ENCODE data around the gene SEMA5A.

Gene SEMA5A

GRCh38 chr5:9335269-9335668 is 210.6 kb downstream of the SEMA5A start (continued):
- TF ChIP-seq PRDM10 (tag by site-specific recombination; IDR thresholded peaks at IDR 0.05): no peak
- TF ChIP-seq ZSCAN18 (tag by site-specific recombination; IDR thresholded peaks at IDR 0.05): no peak
- TF ChIP-seq YY2 (tag by site-specific recombination; IDR thresholded peaks at IDR 0.05): no peak
- TF ChIP-seq OVOL3 (tag by site-specific recombination; IDR thresholded peaks at IDR 0.05): no peak
- no peak for TF ChIP-seq ZNF624 (tag by site-specific recombination; IDR thresholded peaks at IDR 0.05)
- TF ChIP-seq ZNF549 (tag by site-specific recombination; IDR thresholded peaks at IDR 0.05): no peak
- no peak for TF ChIP-seq ZSCAN5A (tag by site-specific recombination; IDR thresholded peaks at IDR 0.05)
- no peak for TF ChIP-seq ZNF24 (tag by site-specific recombination; IDR thresholded peaks at IDR 0.05)
- TF ChIP-seq ZNF394 (tag by site-specific recombination; IDR thresholded peaks at IDR 0.05; ENCODE audit: borderline replicate concordance): no peak

GRCh38 chr5:9332026-9332425 is 213.8 kb downstream of the SEMA5A start:
- Histone ChIP-seq H3K4me3 (ENCODE audit: low read depth, low read length) (no peak overlapping the region), H3K36me3 (ENCODE audit: control insufficient read depth in 2 of 2, insufficient read depth in 1 of 2, low read length in 2 of 2) (no peaks in the 10 kb centered on the region), H3K4me1 (ENCODE audit: control insufficient read depth, insufficient read depth, low read length) (peaks cover 10% of the 10 kb centered on the region), H3K27ac (ENCODE audit: extremely low read depth, low read depth, low read length) (no peak overlapping the region), H3K9me3 (ENCODE audit: control insufficient read depth, insufficient read depth, low read depth, low read length) (no peaks in the 10 kb centered on the region)
- ChIA-PET CTCF (no interaction called here), POLR2A (no interaction called here)
- TF ChIP-seq ZNF510 (tag by site-specific recombination; IDR thresholded peaks at IDR 0.05; ENCODE audit: insufficient replicate concordance) (no peak), ZNF791 (tag by site-specific recombination; IDR thresholded peaks at IDR 0.05) (no peak), ZNF701 (tag by site-specific recombination; IDR thresholded peaks at IDR 0.05) (no peak), ZNF830 (tag by site-specific recombination; IDR thresholded peaks at IDR 0.05; ENCODE audit: low read depth) (no peak), PBX3 (CRISPR knock-in tag; IDR thresholded peaks at IDR 0.05) (no peak), KLF9 (tag by site-specific recombination; IDR thresholded peaks at IDR 0.05; ENCODE audit: low read depth) (no peak), ZNF404 (tag by site-specific recombination; IDR thresholded peaks at IDR 0.05) (no peak)

- ChIA-PET CTCF (interaction anchor here (0.6 kb wide), 1 partner anchor 114 kb away, joined by 5 read pairs; no protein-coding TSS in a partner anchor), POLR2A (no interaction called here)
- H3K36me3 ChIP-seq (ENCODE audit: control insufficient read depth in 2 of 2, insufficient read depth in 1 of 2, low read length in 2 of 2): no peaks in the 10 kb centered on the region
- H3K4me1 ChIP-seq (ENCODE audit: control insufficient read depth, insufficient read depth, low read length): peaks cover 10% of the 10 kb centered on the region
- H3K27ac ChIP-seq (ENCODE audit: extremely low read depth, low read depth, low read length): no peak overlapping the region
- H3K9me3 ChIP-seq (ENCODE audit: control insufficient read depth, insufficient read depth, low read depth, low read length): no peaks in the 10 kb centered on the region
- H3K4me3 ChIP-seq (ENCODE audit: low read depth, low read length): no peak overlapping the region
- TF ChIP-seq ZNF580 (tag by site-specific recombination; IDR thresholded peaks at IDR 0.05) (no peak), ZNF791 (tag by site-specific recombination; IDR thresholded peaks at IDR 0.05) (no peak), HOXA7 (CRISPR knock-in tag; IDR thresholded peaks at IDR 0.05; ENCODE audit: borderline replicate concordance) (no peak), ZNF664 (tag by site-specific recombination; IDR thresholded peaks at IDR 0.05) (no peak), EGR2 (tag by site-specific recombination; IDR thresholded peaks at IDR 0.05; ENCODE audit: low read depth) (no peak), GLI2 (tag by site-specific recombination; IDR thresholded peaks at IDR 0.05; ENCODE audit: borderline replicate concordance, low read depth) (no peak), ZNF132 (tag by site-specific recombination; IDR thresholded peaks at IDR 0.05; ENCODE audit: borderline replicate concordance) (no peak), ZNF266 (tag by site-specific recombination; IDR thresholded peaks at IDR 0.05; ENCODE audit: low read depth) (no peak), ZNF501 (tag by site-specific recombination; IDR thresholded peaks at IDR 0.05) (no peak), ZNF645 (tag by site-specific recombination; IDR thresholded peaks at IDR 0.05) (no peak), ZNF48 (tag by site-specific recombination; IDR thresholded peaks at IDR 0.05) (no peak)
These were observed 214.5 kb downstream of the SEMA5A start for GRCh38 chr5:9331372-9331771.
